Stimulated activated CD8-positive, alpha-beta memory T cell treated with anti-CD3 and anti-CD28 coated beads, Interleukin-4, amount 100 ng/mL, for 48 hours (primary cell): ENCODE data around the gene PACSIN3.
A peak's percentile ranks its signal among the peaks of the same experiment; 100 is the strongest.
"Not testable (repeated sequence)": the region's sequence is repeated elsewhere in the genome, so short reads cannot be mapped to it uniquely, and the experiment has no call there.

Experiments used
- DNase-seq: peaks from one replicate; pipeline ENCODE4 v3.0.0-alpha.2; 2020

The PACSIN3 gene

GRCh38 chr11:47191137-47191536, 4.9 kb upstream of the PACSIN3 start:
- DNase-seq: not testable (repeated sequence)

- DNase-seq: no peak
These were observed 3.0 kb upstream of the PACSIN3 start for GRCh38 chr11:47189100-47189834.

- no peak for DNase-seq
These were observed 2.0 kb upstream of the PACSIN3 start for GRCh38 chr11:47188259-47188658.

GRCh38 chr11:47187723-47188122, 1.5 kb upstream of the PACSIN3 start:
- no peak for DNase-seq

- peak; percentile 70 for DNase-seq
These were observed 764 bp upstream of the PACSIN3 start for GRCh38 chr11:47186700-47187695.

- DNase-seq: no peak
These were observed 744 bp downstream of the PACSIN3 start for GRCh38 chr11:47185305-47186075.

GRCh38 chr11:47184711-47185304, 1.4 kb downstream of the PACSIN3 start:
- no peak for DNase-seq

GRCh38 chr11:47183969-47184368, 2.3 kb downstream of the PACSIN3 start:
- no peak for DNase-seq

- no peak for DNase-seq
These were observed 3.0 kb downstream of the PACSIN3 start for GRCh38 chr11:47183031-47183856.

- DNase-seq: no peak
These were observed 3.9 kb downstream of the PACSIN3 start for GRCh38 chr11:47182380-47182779.

GRCh38 chr11:47181271-47181670, 5.0 kb downstream of the PACSIN3 start:
- DNase-seq: no peak

GRCh38 chr11:47180006-47180787, 6.0 kb downstream of the PACSIN3 start:
- no peak for DNase-seq

- peak; percentile 67 for DNase-seq
These were observed 6.6 kb downstream of the PACSIN3 start for GRCh38 chr11:47179655-47179991.

- no peak for DNase-seq
These were observed 7.2 kb downstream of the PACSIN3 start for GRCh38 chr11:47178737-47179654.

- no peak for DNase-seq
These were observed 7.9 kb downstream of the PACSIN3 start for GRCh38 chr11:47178316-47178715.

- no peak for DNase-seq
These were observed 8.4 kb downstream of the PACSIN3 start for GRCh38 chr11:47177846-47178245.

GRCh38 chr11:47177229-47177845, 8.9 kb downstream of the PACSIN3 start:
- DNase-seq: peak; percentile 75

GRCh38 chr11:47176328-47177228, 9.7 kb downstream of the PACSIN3 start, which contains the start of gene ARFGAP2:
Gene ARFGAP2, minus strand, starts transcription at chr11:47176879. Its CDS starts 26 bp downstream, at chr11:47176853.
- peak; percentile 95 for DNase-seq
